Lung (tissue), 12 donors: ENCODE measurements around the gene FOXD1. TPM values are rescaled to one million over a fixed set of nuclear protein-coding genes. Genes with fewer than 3 reads are reported as not detected.

Experiments used
- ATAC-seq: fragments of 200-7000 bp; cut with Tn5 transposase; one replicate; pipeline ENCODE4 v1.9.1; 2020; ENCODE audit warnings: moderate number of reproducible peaks; ENCODE audit not compliant: insufficient read depth, low FRiP score
- DNase-seq, 3 donors: peaks; one replicate each; pipeline ENCODE4 v3.0.0-alpha.2; 2013 to 2017
- H3K27ac ChIP-seq, 2 donors: one replicate each; pipeline ENCODE4 v1.5.1; 2013; ENCODE audit warnings: mild to moderate bottlenecking in 2 of 2, moderate library complexity in 2 of 2, control low read depth in 1 of 2, inconsistent platforms in 1 of 2, low read depth in 1 of 2, low read length in 1 of 2
- H3K27me3 ChIP-seq, 3 donors: one replicate each; pipeline ENCODE4 v1.5.1; 2013; ENCODE audit warnings: low read length in 2 of 3; ENCODE audit not compliant: control insufficient read depth in 3 of 3, insufficient read depth in 3 of 3
- H3K36me3 ChIP-seq, 4 donors: one replicate each; pipeline ENCODE4 v1.5.1; 2013; ENCODE audit warnings: low read length in 4 of 4, mild to moderate bottlenecking in 1 of 4, moderate library complexity in 1 of 4; ENCODE audit not compliant: control insufficient read depth in 4 of 4, insufficient read depth in 4 of 4
- H3K4me1 ChIP-seq, 5 donors: one replicate each; pipeline ENCODE4 v1.5.1; 2013; ENCODE audit warnings: low read length in 5 of 5, mild to moderate bottlenecking in 2 of 5, moderate library complexity in 1 of 5; ENCODE audit not compliant: control insufficient read depth in 5 of 5, insufficient read depth in 5 of 5
- H3K4me3 ChIP-seq: one replicate; pipeline ENCODE4 v1.5.1; 2013; ENCODE audit warnings: mild to moderate bottlenecking, control low read depth, moderate library complexity
- H3K9ac ChIP-seq, 2 donors: one replicate each; pipeline ENCODE4 v1.5.1; 2013; ENCODE audit warnings: low read length in 2 of 2, control low read depth in 1 of 2; ENCODE audit not compliant: insufficient read depth in 1 of 2
- H3K9me3 ChIP-seq, 4 donors: one replicate each; pipeline ENCODE4 v1.5.1; 2013; ENCODE audit warnings: low read length in 3 of 4, mild to moderate bottlenecking in 1 of 4, moderate library complexity in 1 of 4; ENCODE audit not compliant: control insufficient read depth in 4 of 4, insufficient read depth in 3 of 4
- CTCF ChIP-seq: IDR thresholded peaks from 2 replicates; pipeline ENCODE4 v1.5.1; 2012; ENCODE audit warnings: mild to moderate bottlenecking; ENCODE audit errors: control extremely low read depth, extremely low read depth
- WGBS, 2 donors: extraction: QIAGEN DNeasy Blood & Tissue Kit; methylation state at CpG; one replicate each; pipeline ENCODE4 v1.1.7; 2013; 5-methylcytosine and 5-hydroxymethylcytosine counted together
- polyA plus RNA-seq, 2 donors: library from polyadenylated mRNA; stranded (reverse); fragments of 200-250 nt; gene quantifications; one replicate each; pipeline ENCODE4 v1.2.1, GENCODE V29; 2013
- total RNA-seq, 2 donors: library from RNA; depleted of rRNA in 1 of 2; stranded (reverse); fragments of >200 nt in 1 of 2; gene quantifications; one replicate each; pipeline ENCODE4 v1.2.1, GENCODE V29; 2014 to 2021
- donor health status: control.
- donor health status: control.
- donor health status: Bipolar disorder and iron deficiency.
- donor health status: healthy.
- donor health status: DM: yes; HTN: yes; CAD: no.

Gene FOXD1
- total and polyA plus RNA-seq, 4 donors, result 0.20 to 0.46 (median 0.29) TPM

GRCh38 chr5:73443829-73444498 lies 4.6 kb downstream of the FOXD1 start:
- peaks cover 0 to 13% (median 0%) of the 10 kb centered on the region in 4 donors for H3K9me3 ChIP-seq
- peaks cover 11 to 84% (median 80%) of the 10 kb centered on the region in 3 donors for H3K27me3 ChIP-seq
- no peaks in the 10 kb centered on the region for H3K36me3 ChIP-seq
- ATAC-seq, result no peak
- peaks cover 0 to 10% (median 4%) of the 10 kb centered on the region in 5 donors for H3K4me1 ChIP-seq
- no peak for DNase-seq
- no peak overlapping the region for H3K9ac ChIP-seq
- H3K27ac ChIP-seq, result no peak overlapping the region
- TF ChIP-seq CTCF, result no peak
- H3K4me3 ChIP-seq, result no peak overlapping the region
- WGBS, 2 donors, result 6 to 10% methylated on average over 38 to 39 of the region's 39 CpGs

GRCh38 chr5:73442996-73443627 lies 5.5 kb downstream of the FOXD1 start:
- Histone ChIP-seq H3K27ac (no peak overlapping the region), H3K36me3 (no peaks in the 10 kb centered on the region), H3K4me1 (peaks cover 0 to 4% (median 0%) of the 10 kb centered on the region in 5 donors), H3K4me3 (no peak overlapping the region), H3K9me3 (peaks cover 0 to 13% (median 0%) of the 10 kb centered on the region in 4 donors), H3K27me3 (peaks cover 13 to 86% (median 85%) of the 10 kb centered on the region in 3 donors), H3K9ac (no peak overlapping the region)
- ATAC-seq (no peak), DNase-seq (no peak)
- no peak for TF ChIP-seq CTCF
- WGBS, 2 donors, result 11 to 24% methylated on average over 4 of the region's 4 CpGs

- Histone ChIP-seq H3K9me3 (peaks cover 0 to 13% (median 0%) of the 10 kb centered on the region in 4 donors), H3K27ac (no peak overlapping the region), H3K4me3 (no peak overlapping the region), H3K4me1 (peaks cover 0 to 7% (median 4%) of the 10 kb centered on the region in 5 donors), H3K36me3 (no peaks in the 10 kb centered on the region), H3K27me3 (peaks cover 17 to 92% (median 91%) of the 10 kb centered on the region in 3 donors), H3K9ac (no peak overlapping the region)
- WGBS, 2 donors, result 18 to 20% methylated on average over 7 of the region's 7 CpGs
- no peak for ATAC-seq
- no peak for TF ChIP-seq CTCF
- DNase-seq, result no peak
Measured at GRCh38 chr5:73442231-73442811, 6.3 kb downstream of the FOXD1 start.
